ENCODE results near the gene MEMO1. TPM values are rescaled to one million over a fixed set of nuclear protein-coding genes. Genes with fewer than 3 reads are reported as not detected.

The MEMO1 gene
- total RNA-seq, 4 donors from 2014 or later: 25.1 to 31.3 (median 28.7) TPM

DNA sequence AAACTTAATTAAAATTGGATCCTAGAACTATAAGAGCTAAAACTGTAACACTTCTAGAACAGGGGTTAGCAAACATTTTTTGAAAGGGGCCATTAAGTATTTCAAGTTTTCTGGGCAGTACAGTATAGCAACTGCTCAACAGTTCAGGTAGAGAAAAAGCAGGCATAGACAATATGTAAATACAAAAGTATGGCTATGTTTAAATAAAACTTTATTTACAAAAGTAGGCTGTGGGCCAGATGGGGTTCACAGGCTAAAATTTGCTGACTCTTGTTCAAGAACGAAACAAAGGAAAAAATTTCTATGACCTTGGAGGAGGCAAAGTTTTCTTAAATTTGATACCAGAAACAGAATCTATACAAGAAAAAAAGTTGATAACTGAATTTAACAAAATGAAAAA, 114.5 kb downstream of the MEMO1 start:
- intact Hi-C loops (cut with DNase I; ENCODE audit: low total_unique reads): no loop called here
- 95 to 98% methylated on average over 1 of the region's 1 CpG for WGBS, 2 donors
- TF ChIP-seq, protein P1, sequence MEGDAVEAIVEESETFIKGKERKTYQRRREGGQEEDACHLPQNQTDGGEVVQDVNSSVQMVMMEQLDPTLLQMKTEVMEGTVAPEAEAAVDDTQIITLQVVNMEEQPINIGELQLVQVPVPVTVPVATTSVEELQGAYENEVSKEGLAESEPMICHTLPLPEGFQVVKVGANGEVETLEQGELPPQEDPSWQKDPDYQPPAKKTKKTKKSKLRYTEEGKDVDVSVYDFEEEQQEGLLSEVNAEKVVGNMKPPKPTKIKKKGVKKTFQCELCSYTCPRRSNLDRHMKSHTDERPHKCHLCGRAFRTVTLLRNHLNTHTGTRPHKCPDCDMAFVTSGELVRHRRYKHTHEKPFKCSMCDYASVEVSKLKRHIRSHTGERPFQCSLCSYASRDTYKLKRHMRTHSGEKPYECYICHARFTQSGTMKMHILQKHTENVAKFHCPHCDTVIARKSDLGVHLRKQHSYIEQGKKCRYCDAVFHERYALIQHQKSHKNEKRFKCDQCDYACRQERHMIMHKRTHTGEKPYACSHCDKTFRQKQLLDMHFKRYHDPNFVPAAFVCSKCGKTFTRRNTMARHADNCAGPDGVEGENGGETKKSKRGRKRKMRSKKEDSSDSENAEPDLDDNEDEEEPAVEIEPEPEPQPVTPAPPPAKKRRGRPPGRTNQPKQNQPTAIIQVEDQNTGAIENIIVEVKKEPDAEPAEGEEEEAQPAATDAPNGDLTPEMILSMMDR (IDR thresholded peaks at IDR 0.05): no peak
- TF ChIP-seq POLR2A (IDR thresholded peaks at IDR 0.05): no peak
- DNase-seq (ENCODE audit: low spot score in 2 of 2): no peak
- no peak overlapping the region for H3K4me3 ChIP-seq (ENCODE audit: low read depth, poor library complexity, severe bottlenecking)

DNA sequence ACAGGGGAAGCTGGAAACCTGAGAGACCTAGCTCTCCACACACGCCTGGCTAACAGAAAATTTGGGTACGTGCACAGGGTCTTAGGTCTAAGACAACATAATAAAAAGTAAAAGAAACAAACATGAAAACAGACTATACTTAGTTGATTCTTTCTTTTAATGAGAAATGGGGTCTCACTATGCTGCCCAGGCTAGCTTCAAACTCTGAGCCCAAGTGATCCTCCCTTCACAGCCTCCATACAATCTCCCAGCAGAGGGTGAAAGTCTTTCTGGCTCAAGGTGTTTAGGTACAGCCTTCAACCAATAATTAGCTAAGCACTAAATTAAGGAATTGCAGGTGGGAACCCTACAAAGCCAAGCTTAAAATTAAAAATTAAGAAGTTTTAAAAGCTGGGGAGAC, 116.2 kb downstream of the MEMO1 start:
- no peak for DNase-seq (ENCODE audit: low spot score in 2 of 2)
- H3K4me3 ChIP-seq (ENCODE audit: low read depth, poor library complexity, severe bottlenecking): no peak overlapping the region
- TF ChIP-seq POLR2A (IDR thresholded peaks at IDR 0.05): no peak
- TF ChIP-seq, protein P1 (IDR thresholded peaks at IDR 0.05): no peak
- 98 to 100% methylated on average over 2 of the region's 2 CpGs for WGBS, 2 donors
- intact Hi-C loops (cut with DNase I; ENCODE audit: low total_unique reads): no loop called here

DNA sequence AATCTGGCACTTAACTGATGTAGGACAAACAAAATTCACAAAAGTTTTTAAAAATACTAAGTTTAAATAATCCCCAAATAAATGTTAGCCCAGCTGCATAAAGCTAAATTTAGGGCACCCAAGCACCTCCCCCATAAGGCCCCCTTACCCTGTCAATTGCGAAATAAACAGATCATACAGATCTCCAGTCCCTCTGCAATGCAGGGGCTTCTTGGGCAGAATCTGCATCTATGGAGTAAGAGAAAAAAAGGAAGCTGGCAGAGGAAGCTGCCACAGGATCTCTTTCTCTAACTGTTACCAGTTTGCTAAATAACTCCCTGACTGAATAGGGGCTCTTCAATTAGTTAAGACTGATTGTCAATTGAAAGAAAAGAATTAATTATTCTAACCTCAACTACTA, 117.7 kb downstream of the MEMO1 start:
- H3K4me3 ChIP-seq (ENCODE audit: low read depth, poor library complexity, severe bottlenecking): no peak overlapping the region
- intact Hi-C loops (cut with DNase I; ENCODE audit: low total_unique reads): no loop called here
- no peak for TF ChIP-seq POLR2A (IDR thresholded peaks at IDR 0.05)
- TF ChIP-seq, protein P1 (IDR thresholded peaks at IDR 0.05): no peak
- no peak for DNase-seq (ENCODE audit: low spot score in 2 of 2)
- WGBS, 2 donors: 85 to 88% methylated on average over 1 of the region's 1 CpG

DNA sequence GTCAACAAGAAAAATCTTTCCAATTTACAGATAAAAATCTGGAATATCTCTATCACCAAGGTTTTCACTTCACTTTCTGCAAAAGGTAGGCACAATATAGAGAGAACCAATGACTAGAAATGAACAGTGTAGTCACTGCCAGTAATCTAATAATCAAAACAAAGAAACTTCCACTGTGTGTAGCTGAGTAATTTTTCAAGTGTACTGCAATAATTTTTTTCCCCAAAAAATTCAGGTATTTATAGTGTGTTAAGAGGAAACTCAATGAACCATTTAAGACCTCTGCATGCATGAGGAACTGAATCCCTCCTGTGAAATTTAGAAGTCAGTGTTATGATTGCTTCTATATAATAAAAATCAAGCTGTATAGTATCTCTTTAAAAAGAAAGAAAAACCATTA, 121.8 kb downstream of the MEMO1 start:
- TF ChIP-seq POLR2A (IDR thresholded peaks at IDR 0.05): no peak
- TF ChIP-seq, protein P1 (IDR thresholded peaks at IDR 0.05): no peak
- intact Hi-C loops (cut with DNase I; ENCODE audit: low total_unique reads): no loop called here
- DNase-seq (ENCODE audit: low spot score in 2 of 2): no peak
- H3K4me3 ChIP-seq (ENCODE audit: low read depth, poor library complexity, severe bottlenecking): no peak overlapping the region

DNA sequence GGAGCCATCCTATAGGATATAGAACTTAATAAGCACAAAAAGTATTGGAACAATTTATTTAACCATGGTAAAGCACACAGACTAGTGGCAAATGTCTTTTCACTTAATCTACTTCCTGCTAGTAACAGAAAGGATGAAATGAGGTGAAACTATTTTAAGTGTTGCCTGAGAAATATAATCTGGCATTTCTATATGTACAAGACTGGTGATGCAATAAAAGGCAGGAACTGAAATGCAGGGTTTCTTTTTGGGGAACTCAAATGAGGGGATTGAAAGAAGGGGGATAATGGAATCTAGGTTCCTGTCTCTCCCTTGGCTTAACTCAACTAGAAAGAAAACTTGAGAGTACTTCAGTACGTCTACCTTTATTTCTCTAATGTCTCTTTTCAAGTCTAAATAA, 122.3 kb downstream of the MEMO1 start:
- no peak overlapping the region for H3K4me3 ChIP-seq (ENCODE audit: low read depth, poor library complexity, severe bottlenecking)
- DNase-seq (ENCODE audit: low spot score in 2 of 2): no peak
- TF ChIP-seq, protein P1 (IDR thresholded peaks at IDR 0.05): no peak
- no peak for TF ChIP-seq POLR2A (IDR thresholded peaks at IDR 0.05)
- intact Hi-C loops (cut with DNase I; ENCODE audit: low total_unique reads): no loop called here
- 90 to 97% methylated on average over 1 of the region's 1 CpG for WGBS, 2 donors

DNA sequence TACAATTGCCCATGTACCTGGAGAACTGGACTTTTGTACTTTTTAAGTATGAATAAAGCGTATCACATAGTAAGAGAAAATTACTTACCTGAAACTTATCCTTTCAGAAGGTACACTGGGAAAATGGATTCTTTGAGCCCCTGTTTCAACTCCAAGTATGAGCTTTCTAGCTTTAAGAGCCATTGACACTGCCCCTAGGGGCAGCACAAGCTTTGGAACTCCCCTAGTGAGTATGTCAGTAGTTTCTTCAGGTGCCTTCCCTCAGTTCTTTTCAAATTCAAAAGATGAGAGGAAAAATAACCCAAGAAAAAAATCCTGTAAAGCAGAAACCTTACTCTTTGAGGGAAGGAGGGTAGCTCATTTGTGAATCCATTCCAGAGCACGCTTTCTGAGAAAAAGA, 124.1 kb downstream of the MEMO1 start:
- no peak overlapping the region for H3K4me3 ChIP-seq (ENCODE audit: low read depth, poor library complexity, severe bottlenecking)
- DNase-seq (ENCODE audit: low spot score in 2 of 2): no peak
- intact Hi-C loops (cut with DNase I; ENCODE audit: low total_unique reads): no loop called here
- WGBS, 2 donors: 98% methylated on average over 2 of the region's 2 CpGs
- no peak for TF ChIP-seq POLR2A (IDR thresholded peaks at IDR 0.05)
- TF ChIP-seq, protein P1 (IDR thresholded peaks at IDR 0.05): no peak
